Activated T-cell treated with anti-CD3 and anti-CD28 coated beads, Interleukin-2, amount 50 U/mL, for 24 hours (primary cell): ENCODE measurements around the gene IGFN1.
"Not testable (repeated sequence)": the region's sequence is repeated elsewhere in the genome, so short reads cannot be mapped to it uniquely, and the experiment has no call there.

Experiments used
- DNase-seq: peaks from one replicate; pipeline ENCODE4 v3.0.0-alpha.2; 2020
- H3K27ac Mint-ChIP-seq: 2 replicates; pipeline ENCODE4 v1.8.0; 2020; ENCODE audit warnings: mild to moderate bottlenecking, mixed read lengths
- H3K27me3 Mint-ChIP-seq: 2 replicates; pipeline ENCODE4 v1.8.0; 2020; ENCODE audit warnings: mixed read lengths
- H3K36me3 Mint-ChIP-seq: 2 replicates; pipeline ENCODE4 v1.8.0; 2020; ENCODE audit warnings: low read depth, mixed read lengths
- H3K4me1 Mint-ChIP-seq: 2 replicates; pipeline ENCODE4 v1.8.0; 2020; ENCODE audit warnings: low read depth, mixed read lengths
- H3K4me3 Mint-ChIP-seq: 2 replicates; pipeline ENCODE4 v1.8.0; 2020; ENCODE audit warnings: mild to moderate bottlenecking, moderate library complexity, mixed read lengths
- H3K9me3 Mint-ChIP-seq: 2 replicates; pipeline ENCODE4 v1.8.0; 2020; ENCODE audit warnings: mixed read lengths

IGFN1 gene

GRCh38 chr1:201223852-201224665, 33.4 kb downstream of the IGFN1 start:
- no peak for DNase-seq
- H3K4me1 Mint-ChIP-seq: no peaks in the 10 kb centered on the region
- H3K27ac Mint-ChIP-seq: no peak overlapping the region

GRCh38 chr1:201224666-201225370, 34.2 kb downstream of the IGFN1 start:
- H3K27me3 Mint-ChIP-seq: peaks cover 11% of the 10 kb centered on the region
- no peaks in the 10 kb centered on the region for H3K4me1 Mint-ChIP-seq
- H3K27ac Mint-ChIP-seq: no peak overlapping the region
- no peak for DNase-seq
- no peak overlapping the region for H3K4me3 Mint-ChIP-seq
- H3K9me3 Mint-ChIP-seq: no peaks in the 10 kb centered on the region
- H3K36me3 Mint-ChIP-seq: no peaks in the 10 kb centered on the region

More at GRCh38 chr1:201223852-201224665, 33.4 kb downstream of the IGFN1 start:
- no peaks in the 10 kb centered on the region for H3K36me3 Mint-ChIP-seq
- peaks cover 4% of the 10 kb centered on the region for H3K27me3 Mint-ChIP-seq
- H3K9me3 Mint-ChIP-seq: no peaks in the 10 kb centered on the region
- no peak overlapping the region for H3K4me3 Mint-ChIP-seq

DNA sequence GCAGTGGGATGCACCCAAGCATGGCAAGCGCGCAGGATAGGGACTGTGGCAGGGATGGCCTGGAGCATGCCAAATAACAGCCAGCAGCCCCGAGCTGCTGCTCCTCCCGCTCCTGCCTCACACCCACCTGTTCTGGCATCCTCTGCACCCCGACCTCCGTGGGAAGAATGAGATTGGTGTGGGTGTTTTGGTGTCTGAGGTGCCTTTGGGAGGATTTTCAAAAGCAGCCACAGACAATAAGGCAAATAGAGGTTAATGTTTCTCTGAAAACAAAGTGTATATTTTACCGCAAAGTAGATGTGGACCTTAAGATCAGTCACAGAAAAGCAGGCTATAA, 35.5 kb downstream of the IGFN1 start:
- Mint-ChIP-seq H3K4me3 (no peak overlapping the region), H3K36me3 (no peaks in the 10 kb centered on the region), H3K27me3 (peaks cover 23% of the 10 kb centered on the region), H3K9me3 (no peaks in the 10 kb centered on the region), H3K27ac (no peak overlapping the region), H3K4me1 (no peaks in the 10 kb centered on the region)
- no peak for DNase-seq

- DNase-seq: no peak
- Mint-ChIP-seq H3K36me3 (no peaks in the 10 kb centered on the region), H3K9me3 (no peaks in the 10 kb centered on the region), H3K4me3 (no peak overlapping the region), H3K27ac (no peak overlapping the region), H3K27me3 (peaks cover 23% of the 10 kb centered on the region), H3K4me1 (no peaks in the 10 kb centered on the region)
Measured at GRCh38 chr1:201226859-201227488, 36.4 kb downstream of the IGFN1 start.

DNA sequence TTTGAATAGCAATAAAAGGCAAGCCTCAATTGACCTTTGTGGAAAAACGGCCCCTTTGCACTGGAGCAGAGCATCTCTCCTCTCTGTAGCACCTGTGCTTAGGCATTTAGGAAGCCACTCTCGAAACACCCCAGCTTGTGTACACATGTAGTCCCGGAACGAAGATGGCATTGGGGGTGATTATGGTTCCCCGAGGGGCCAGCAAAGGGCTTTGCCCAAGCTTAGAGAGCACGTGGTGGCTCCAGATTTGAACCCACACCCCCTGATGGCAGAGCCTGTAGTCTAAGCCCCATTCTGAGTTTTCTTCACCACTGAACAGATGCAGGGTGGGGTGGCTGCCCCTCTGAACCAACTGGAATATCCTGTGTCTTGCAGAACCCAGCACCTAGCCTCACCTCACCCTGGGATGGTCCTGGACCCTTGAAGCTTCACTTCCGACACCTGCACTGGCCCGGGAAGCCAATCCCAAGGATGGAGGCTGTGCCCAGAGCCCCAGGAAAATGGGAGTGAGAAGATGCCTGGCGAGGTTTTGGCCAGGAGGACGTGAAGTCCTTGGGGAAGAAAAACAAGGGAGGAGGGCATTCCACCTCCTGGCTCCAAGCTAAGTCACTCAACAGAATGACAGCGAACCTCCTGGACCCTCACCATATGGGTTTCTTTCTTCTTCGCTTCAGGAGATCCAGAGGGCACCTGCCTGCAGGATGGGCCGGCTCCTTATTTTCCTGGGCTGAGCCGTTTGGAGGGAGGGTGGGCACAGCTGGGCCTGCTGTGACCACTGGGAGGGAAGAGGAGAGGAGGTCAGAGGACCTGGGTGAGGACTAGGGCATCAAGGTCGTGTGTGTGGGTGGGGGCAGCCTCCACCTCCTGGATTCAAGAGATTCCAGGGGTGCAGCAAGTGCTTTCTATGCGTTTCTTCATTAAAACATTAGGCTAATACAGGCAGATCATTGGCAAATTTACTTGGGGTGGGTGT, 37.7 kb downstream of the IGFN1 start:
- H3K4me3 Mint-ChIP-seq: no peak overlapping the region
- DNase-seq: no peak
- peaks cover 23% of the 10 kb centered on the region for H3K27me3 Mint-ChIP-seq
- peaks cover 1% of the 10 kb centered on the region for H3K9me3 Mint-ChIP-seq
- no peak overlapping the region for H3K27ac Mint-ChIP-seq
- no peaks in the 10 kb centered on the region for H3K4me1 Mint-ChIP-seq
- H3K36me3 Mint-ChIP-seq: no peaks in the 10 kb centered on the region

DNA sequence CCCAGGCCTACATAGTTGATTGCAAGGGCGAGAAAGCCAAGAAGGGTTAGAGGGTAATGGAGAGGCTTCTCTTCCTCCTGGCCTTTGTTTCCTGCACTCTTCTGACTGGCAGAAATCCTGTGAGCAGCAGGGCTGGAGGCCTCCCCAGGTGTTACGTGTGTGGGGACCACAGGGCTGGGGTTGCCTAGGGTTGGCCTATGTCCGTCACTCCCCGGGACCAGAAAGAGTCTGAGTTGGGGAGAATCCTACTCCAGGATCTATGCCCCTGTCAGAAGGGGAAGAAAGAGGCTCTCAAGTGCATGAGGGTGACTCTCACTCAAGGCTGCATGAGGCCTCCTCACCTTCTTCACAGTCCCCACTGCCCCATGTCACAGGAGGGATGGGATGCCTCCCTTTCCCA, 38.5 kb downstream of the IGFN1 start:
- peaks cover 4% of the 10 kb centered on the region for H3K9me3 Mint-ChIP-seq
- H3K4me3 Mint-ChIP-seq: no peak overlapping the region
- peaks cover 23% of the 10 kb centered on the region for H3K27me3 Mint-ChIP-seq
- H3K27ac Mint-ChIP-seq: no peak overlapping the region
- H3K4me1 Mint-ChIP-seq: no peaks in the 10 kb centered on the region
- H3K36me3 Mint-ChIP-seq: no peaks in the 10 kb centered on the region
- no peak for DNase-seq

- no peaks in the 10 kb centered on the region for H3K36me3 Mint-ChIP-seq
- no peak for DNase-seq
Measured at GRCh38 chr1:201229771-201230635, 39.4 kb downstream of the IGFN1 start.

DNA sequence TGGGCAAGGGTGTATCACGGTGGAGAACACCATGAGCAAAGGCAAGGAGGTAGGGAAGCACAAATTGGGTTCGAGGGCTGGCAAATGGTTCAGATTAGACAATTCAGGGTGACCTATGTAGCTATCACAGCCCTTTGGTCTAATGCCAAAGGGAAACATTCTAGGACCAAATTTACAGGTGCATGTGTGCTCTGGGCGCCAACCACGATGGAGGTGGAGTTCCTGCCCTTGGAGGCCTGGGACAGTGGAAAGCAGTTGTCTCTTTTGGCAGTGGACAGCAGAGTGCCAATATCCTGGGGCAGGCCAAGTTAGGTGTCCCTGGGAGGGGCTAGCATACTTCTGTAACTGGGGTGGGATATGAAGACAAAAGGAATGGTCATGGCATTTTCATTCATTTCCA, 40.1 kb downstream of the IGFN1 start:
- peaks cover 23% of the 10 kb centered on the region for H3K27me3 Mint-ChIP-seq
- H3K27ac Mint-ChIP-seq: no peak overlapping the region
- H3K36me3 Mint-ChIP-seq: no peaks in the 10 kb centered on the region
- peaks cover 4% of the 10 kb centered on the region for H3K9me3 Mint-ChIP-seq
- DNase-seq: no peak
- H3K4me1 Mint-ChIP-seq: no peaks in the 10 kb centered on the region
- no peak overlapping the region for H3K4me3 Mint-ChIP-seq

More at GRCh38 chr1:201229771-201230635, 39.4 kb downstream of the IGFN1 start:
- Mint-ChIP-seq H3K4me1 (no peaks in the 10 kb centered on the region), H3K4me3 (no peak overlapping the region), H3K27ac (no peak overlapping the region), H3K9me3 (peaks cover 4% of the 10 kb centered on the region), H3K27me3 (peaks cover 23% of the 10 kb centered on the region)

GRCh38 chr1:201239646-201240045, 49.0 kb downstream of the IGFN1 start:
- not testable (repeated sequence) for H3K27ac Mint-ChIP-seq, H3K36me3 Mint-ChIP-seq, H3K9me3 Mint-ChIP-seq, H3K4me1 Mint-ChIP-seq, H3K4me3 Mint-ChIP-seq, DNase-seq
- H3K27me3 Mint-ChIP-seq: peaks cover 35% of the 10 kb centered on the region

DNA sequence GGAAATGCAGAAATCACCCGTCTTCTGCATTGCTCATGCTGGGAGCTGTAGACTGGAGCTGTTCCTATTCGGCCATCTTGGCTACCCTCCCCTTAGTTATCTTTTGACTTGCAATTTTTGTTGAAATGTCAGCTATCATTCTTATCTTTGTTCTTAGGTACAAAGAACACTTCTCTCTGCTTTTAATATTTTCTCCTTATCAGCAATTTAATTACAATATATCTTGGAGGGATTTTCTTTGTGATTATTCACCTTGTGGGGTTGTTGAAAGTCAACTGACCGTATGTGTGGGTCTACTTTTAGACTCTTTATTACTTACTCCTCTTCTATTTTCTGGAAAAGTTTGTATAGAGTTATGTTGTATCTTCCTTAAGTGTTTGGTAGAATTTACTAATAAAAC, 49.5 kb downstream of the IGFN1 start:
- H3K9me3 Mint-ChIP-seq: no peaks in the 10 kb centered on the region
- peaks cover 40% of the 10 kb centered on the region for H3K27me3 Mint-ChIP-seq
- H3K27ac Mint-ChIP-seq: no peak overlapping the region
- H3K4me3 Mint-ChIP-seq: no peak overlapping the region
- DNase-seq: no peak
- H3K4me1 Mint-ChIP-seq: no peaks in the 10 kb centered on the region
- no peaks in the 10 kb centered on the region for H3K36me3 Mint-ChIP-seq

- Mint-ChIP-seq H3K4me3 (no peak overlapping the region), H3K27ac (no peak overlapping the region), H3K36me3 (no peaks in the 10 kb centered on the region), H3K4me1 (no peaks in the 10 kb centered on the region), H3K27me3 (peaks cover 47% of the 10 kb centered on the region), H3K9me3 (no peaks in the 10 kb centered on the region)
- DNase-seq: no peak
Measured at GRCh38 chr1:201241736-201242135, 51.1 kb downstream of the IGFN1 start.

DNA sequence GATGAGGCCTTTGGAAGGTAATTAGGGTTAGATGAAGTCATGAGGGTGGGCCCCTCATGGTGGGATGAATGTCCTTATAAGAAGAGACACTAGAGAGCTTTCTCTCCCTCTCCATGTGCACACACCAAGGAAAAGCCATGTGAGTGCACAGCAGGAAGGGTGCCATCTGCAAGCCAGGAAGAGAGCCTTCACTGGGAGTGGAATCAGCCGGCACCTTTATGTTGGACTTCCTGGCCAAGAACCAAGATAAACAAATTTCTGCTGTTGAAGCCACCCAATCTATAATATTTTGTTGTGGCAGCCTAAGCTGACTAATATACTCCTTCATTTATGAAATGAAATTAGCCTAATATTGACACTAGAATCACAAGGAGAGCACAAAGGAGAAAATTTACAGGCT, 54.5 kb downstream of the IGFN1 start:
- H3K4me3 Mint-ChIP-seq: no peak overlapping the region
- H3K36me3 Mint-ChIP-seq: no peaks in the 10 kb centered on the region
- no peak overlapping the region for H3K27ac Mint-ChIP-seq
- peaks cover 38% of the 10 kb centered on the region for H3K27me3 Mint-ChIP-seq
- H3K9me3 Mint-ChIP-seq: no peaks in the 10 kb centered on the region
- no peak for DNase-seq
- no peaks in the 10 kb centered on the region for H3K4me1 Mint-ChIP-seq

- Mint-ChIP-seq H3K27me3 (peaks cover 20% of the 10 kb centered on the region), H3K4me1 (no peaks in the 10 kb centered on the region), H3K4me3 (no peak overlapping the region), H3K27ac (no peak overlapping the region), H3K9me3 (no peaks in the 10 kb centered on the region), H3K36me3 (no peaks in the 10 kb centered on the region)
- no peak for DNase-seq
Measured at GRCh38 chr1:201248721-201249559, 58.3 kb downstream of the IGFN1 start.
